ENCODE results near the gene FAM120B.

The FAM120B gene

DNA sequence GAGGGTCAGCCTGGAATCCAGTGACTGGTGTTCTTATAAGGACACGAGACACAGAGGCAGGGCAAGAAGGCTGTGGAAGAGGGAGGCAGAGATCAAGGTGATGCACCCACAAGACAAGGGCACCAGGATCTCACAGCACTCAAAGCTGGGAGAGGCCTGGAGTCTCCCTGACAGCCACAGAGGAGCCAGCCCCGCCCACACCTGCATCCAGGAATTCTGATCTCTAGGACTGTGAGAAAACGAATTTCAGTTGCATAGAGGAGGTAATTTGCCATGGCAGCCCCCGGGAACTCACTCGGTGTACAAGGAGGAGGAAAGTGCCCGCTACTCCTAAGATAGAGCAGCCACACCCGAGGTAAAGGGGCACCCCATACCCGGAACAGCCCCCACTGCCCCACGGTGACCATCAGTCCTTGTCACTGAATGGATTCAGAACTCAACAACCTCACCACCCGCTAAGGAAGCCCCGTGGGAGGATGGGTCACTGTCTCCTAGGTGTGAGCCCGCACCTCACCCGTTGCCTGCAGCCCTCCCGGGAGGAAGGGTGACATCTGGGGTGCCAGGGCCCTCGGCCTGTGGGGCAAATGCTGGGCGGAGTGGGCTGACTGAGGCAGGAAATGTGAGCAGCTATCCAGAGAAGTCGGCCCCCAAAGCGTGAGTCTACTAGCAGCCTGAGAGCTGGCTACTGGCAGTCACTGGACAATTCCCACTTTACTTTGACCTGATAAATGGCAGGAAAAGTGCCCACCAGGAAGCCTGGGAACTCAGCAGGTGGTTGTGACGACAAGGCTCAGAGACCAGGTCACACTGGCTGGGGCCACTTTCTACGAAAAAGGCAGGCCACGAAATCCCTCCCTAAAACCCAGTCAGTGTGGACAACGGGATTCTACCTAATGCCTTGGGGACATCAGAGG lies 38.1 kb upstream of the FAM120B start:
- no peaks in the 10 kb centered on the region for H3K36me3 ChIP-seq (ENCODE audit: insufficient read depth, insufficient read length, low read length)
- no peak overlapping the region for H3K4me3 ChIP-seq (ENCODE audit: insufficient read length, low read depth)

GRCh38 chr6:170269151-170269845 lies 37.3 kb upstream of the FAM120B start:
- no peak for DNase-seq (ENCODE audit: low read depth, low spot score)
- Histone ChIP-seq H3K4me1 (ENCODE audit: insufficient read depth, insufficient read length) (no peaks in the 10 kb centered on the region), H3K27me3 (ENCODE audit: insufficient read depth, insufficient read length) (no peaks in the 10 kb centered on the region), H3K9ac (ENCODE audit: insufficient read length, low read depth) (no peak overlapping the region), H3K36me3 (ENCODE audit: insufficient read depth, insufficient read length, low read length) (no peaks in the 10 kb centered on the region), H3K9me3 (ENCODE audit: insufficient read depth, low read length) (no peaks in the 10 kb centered on the region), H3K4me3 (ENCODE audit: insufficient read length, low read depth) (no peak overlapping the region)
- TF ChIP-seq ZNF274 (IDR thresholded peaks at IDR 0.05; ENCODE audit: low read depth, low read length) (no peak), SUZ12 (IDR thresholded peaks at IDR 0.05; ENCODE audit: extremely low read depth, insufficient read depth, insufficient read length) (no peak), YY1 (IDR thresholded peaks at IDR 0.05; ENCODE audit: insufficient read depth, insufficient read length) (no peak)

More for the DNA sequence above, 38.1 kb upstream of the FAM120B start:
- Histone ChIP-seq H3K4me1 (ENCODE audit: insufficient read depth, insufficient read length) (no peaks in the 10 kb centered on the region), H3K9me3 (ENCODE audit: insufficient read depth, low read length) (no peaks in the 10 kb centered on the region), H3K27me3 (ENCODE audit: insufficient read depth, insufficient read length) (no peaks in the 10 kb centered on the region), H3K9ac (ENCODE audit: insufficient read length, low read depth) (no peak overlapping the region)
- TF ChIP-seq ZNF274 (IDR thresholded peaks at IDR 0.05; ENCODE audit: low read depth, low read length): no peak
- no peak for TF ChIP-seq YY1 (IDR thresholded peaks at IDR 0.05; ENCODE audit: insufficient read depth, insufficient read length)
- TF ChIP-seq SUZ12 (IDR thresholded peaks at IDR 0.05; ENCODE audit: extremely low read depth, insufficient read depth, insufficient read length): no peak
- no peak for DNase-seq (ENCODE audit: low read depth, low spot score)

DNA sequence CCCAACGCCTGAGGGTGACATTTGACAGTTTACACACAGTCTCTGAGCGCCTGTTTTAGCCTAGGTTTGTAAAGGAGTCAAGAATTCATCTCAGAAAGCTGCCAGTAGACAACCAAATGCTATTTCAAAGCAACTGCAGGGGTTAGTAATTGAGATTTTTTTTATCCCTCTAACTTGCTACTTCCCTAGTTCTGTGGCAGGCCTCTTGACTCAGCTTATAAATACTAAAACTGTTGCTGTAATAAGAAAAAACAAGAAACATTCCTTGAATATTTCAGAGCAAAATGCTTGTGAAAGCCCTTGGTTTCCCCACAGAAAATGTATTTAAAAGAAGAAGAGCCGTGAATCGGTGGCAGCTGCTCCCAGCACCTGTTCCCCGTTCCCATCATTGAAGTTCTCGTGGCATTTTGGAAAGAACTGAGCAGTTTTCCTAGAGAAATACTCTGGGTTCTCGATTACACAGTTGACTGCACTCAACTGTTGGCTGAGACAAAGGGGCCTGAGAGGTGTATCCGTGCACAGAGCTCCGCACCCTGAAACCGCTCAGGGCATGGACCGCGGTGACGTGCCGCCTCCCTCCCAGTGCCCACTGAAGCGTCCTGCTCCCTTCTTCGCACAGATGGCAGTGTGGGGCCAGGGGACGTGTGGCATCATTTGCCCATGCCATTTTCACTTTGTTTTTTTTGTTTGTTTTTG lies 36.6 kb upstream of the FAM120B start:
- DNase-seq (ENCODE audit: low read depth, low spot score): no peak
- Histone ChIP-seq H3K9ac (ENCODE audit: insufficient read length, low read depth) (no peak overlapping the region), H3K27me3 (ENCODE audit: insufficient read depth, insufficient read length) (no peaks in the 10 kb centered on the region), H3K36me3 (ENCODE audit: insufficient read depth, insufficient read length, low read length) (no peaks in the 10 kb centered on the region), H3K4me3 (ENCODE audit: insufficient read length, low read depth) (no peak overlapping the region), H3K9me3 (ENCODE audit: insufficient read depth, low read length) (no peaks in the 10 kb centered on the region), H3K4me1 (ENCODE audit: insufficient read depth, insufficient read length) (no peaks in the 10 kb centered on the region)
- TF ChIP-seq SUZ12 (IDR thresholded peaks at IDR 0.05; ENCODE audit: extremely low read depth, insufficient read depth, insufficient read length): no peak
- TF ChIP-seq YY1 (IDR thresholded peaks at IDR 0.05; ENCODE audit: insufficient read depth, insufficient read length): no peak
- no peak for TF ChIP-seq ZNF274 (IDR thresholded peaks at IDR 0.05; ENCODE audit: low read depth, low read length)

DNA sequence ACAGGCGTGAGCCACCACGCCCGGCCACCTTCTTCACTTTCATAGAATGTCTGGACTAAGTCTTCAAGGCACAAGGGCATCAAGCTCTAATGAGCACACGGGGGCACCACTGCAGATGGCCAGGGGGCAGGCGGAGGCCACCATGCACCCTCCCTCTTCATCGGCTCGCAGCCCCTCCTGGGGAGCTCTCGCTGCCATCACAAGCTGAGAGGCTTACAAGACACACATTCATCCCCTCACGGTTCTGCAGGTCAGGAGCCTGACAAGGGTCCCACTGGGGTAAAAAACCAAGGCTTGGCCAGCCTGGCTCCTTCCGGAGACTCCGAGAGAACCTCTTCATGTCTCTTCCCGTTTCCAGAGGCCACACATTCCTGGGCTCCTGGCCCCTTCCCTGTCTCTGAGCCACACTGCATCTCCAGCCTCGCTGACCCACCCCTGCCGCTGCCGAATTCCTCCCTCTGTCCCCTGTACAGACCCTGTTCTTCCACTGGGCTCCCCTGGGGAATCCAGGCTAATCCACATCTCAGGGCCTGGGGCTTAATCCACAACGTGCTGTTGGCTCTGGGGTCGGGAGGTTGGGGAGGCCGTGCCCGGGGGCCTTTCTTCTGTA lies 35.5 kb upstream of the FAM120B start:
- no peak overlapping the region for H3K9ac ChIP-seq (ENCODE audit: insufficient read length, low read depth)
- H3K4me3 ChIP-seq (ENCODE audit: insufficient read length, low read depth): no peak overlapping the region
- H3K27me3 ChIP-seq (ENCODE audit: insufficient read depth, insufficient read length): no peaks in the 10 kb centered on the region
- no peaks in the 10 kb centered on the region for H3K9me3 ChIP-seq (ENCODE audit: insufficient read depth, low read length)
- H3K36me3 ChIP-seq (ENCODE audit: insufficient read depth, insufficient read length, low read length): no peaks in the 10 kb centered on the region
- no peak for TF ChIP-seq YY1 (IDR thresholded peaks at IDR 0.05; ENCODE audit: insufficient read depth, insufficient read length)
- no peak for TF ChIP-seq ZNF274 (IDR thresholded peaks at IDR 0.05; ENCODE audit: low read depth, low read length)
- TF ChIP-seq SUZ12 (IDR thresholded peaks at IDR 0.05; ENCODE audit: extremely low read depth, insufficient read depth, insufficient read length): no peak
- no peaks in the 10 kb centered on the region for H3K4me1 ChIP-seq (ENCODE audit: insufficient read depth, insufficient read length)
- no peak for DNase-seq (ENCODE audit: low read depth, low spot score)

- Histone ChIP-seq H3K27me3 (ENCODE audit: insufficient read depth, insufficient read length) (no peaks in the 10 kb centered on the region), H3K36me3 (ENCODE audit: insufficient read depth, insufficient read length, low read length) (no peaks in the 10 kb centered on the region), H3K4me1 (ENCODE audit: insufficient read depth, insufficient read length) (no peaks in the 10 kb centered on the region), H3K9me3 (ENCODE audit: insufficient read depth, low read length) (no peaks in the 10 kb centered on the region), H3K9ac (ENCODE audit: insufficient read length, low read depth) (no peak overlapping the region), H3K4me3 (ENCODE audit: insufficient read length, low read depth) (no peak overlapping the region)
- DNase-seq (ENCODE audit: low read depth, low spot score): no peak
- no peak for TF ChIP-seq YY1 (IDR thresholded peaks at IDR 0.05; ENCODE audit: insufficient read depth, insufficient read length)
- TF ChIP-seq ZNF274 (IDR thresholded peaks at IDR 0.05; ENCODE audit: low read depth, low read length): no peak
- TF ChIP-seq SUZ12 (IDR thresholded peaks at IDR 0.05; ENCODE audit: extremely low read depth, insufficient read depth, insufficient read length): no peak
These were observed 34.7 kb upstream of the FAM120B start for GRCh38 chr6:170271771-170272314.

DNA sequence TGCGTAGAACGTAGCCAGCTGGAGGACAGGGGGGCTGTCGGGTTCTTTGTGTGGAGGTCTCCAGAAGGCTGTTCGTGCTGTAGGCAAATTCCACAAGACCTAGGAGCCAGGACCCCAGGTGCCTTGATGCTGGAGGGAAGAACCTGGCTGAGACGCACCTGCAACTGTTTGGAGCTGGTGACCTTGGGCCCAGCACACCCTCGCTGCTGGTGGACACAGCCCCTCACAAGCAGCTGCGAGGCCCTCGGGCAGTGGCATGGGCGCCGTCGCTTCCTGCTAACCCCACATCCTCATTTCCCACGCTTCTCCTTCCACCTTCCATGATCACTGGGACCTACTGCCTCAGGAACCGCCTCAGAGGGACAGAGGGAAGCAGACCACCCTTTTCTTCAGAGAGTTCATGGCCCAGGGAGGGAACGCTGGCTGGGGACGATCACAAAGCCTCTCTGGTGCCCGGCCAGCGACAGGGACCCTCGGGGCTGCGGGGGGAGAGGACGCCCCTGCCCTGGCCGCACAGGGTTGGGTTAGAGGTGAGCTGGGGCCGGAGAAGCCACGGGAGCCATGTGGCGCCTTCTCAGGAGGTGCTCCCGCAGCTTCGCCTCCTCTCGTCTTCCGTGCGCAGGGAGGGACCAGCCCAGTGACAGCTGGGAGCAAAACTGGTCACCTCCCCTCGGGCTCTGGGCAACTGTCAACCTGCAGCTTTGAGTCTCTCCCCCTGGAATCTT lies 34.1 kb upstream of the FAM120B start:
- TF ChIP-seq SUZ12 (IDR thresholded peaks at IDR 0.05; ENCODE audit: extremely low read depth, insufficient read depth, insufficient read length) (no peak), YY1 (IDR thresholded peaks at IDR 0.05; ENCODE audit: insufficient read depth, insufficient read length) (no peak), ZNF274 (IDR thresholded peaks at IDR 0.05; ENCODE audit: low read depth, low read length) (no peak)
- DNase-seq (ENCODE audit: low read depth, low spot score): no peak
- Histone ChIP-seq H3K9ac (ENCODE audit: insufficient read length, low read depth) (no peak overlapping the region), H3K36me3 (ENCODE audit: insufficient read depth, insufficient read length, low read length) (no peaks in the 10 kb centered on the region), H3K9me3 (ENCODE audit: insufficient read depth, low read length) (no peaks in the 10 kb centered on the region), H3K4me3 (ENCODE audit: insufficient read length, low read depth) (no peak overlapping the region), H3K27me3 (ENCODE audit: insufficient read depth, insufficient read length) (no peaks in the 10 kb centered on the region), H3K4me1 (ENCODE audit: insufficient read depth, insufficient read length) (no peaks in the 10 kb centered on the region)
